Right lobe of liver (tissue), 4 donors: ENCODE data around the gene CRAMP1.

ENCODE experiments used
- POLR2A ChIP-seq: fragments of 450-650 bp; IDR thresholded peaks from one replicate; pipeline ENCODE4 v1.6.1; 2017; ENCODE audit warnings: antibody characterized with exemption, mild to moderate bottlenecking
- TF ChIP-seq, protein P1 (sequence below), 4 donors: fragments of 200-600 bp in 3 of 4; fragments of 450-650 bp in 1 of 4; IDR thresholded peaks; one replicate each; pipeline versions ENCODE4 v1.5.1 to v1.8.0; 2016 to 2022; ENCODE audit warnings: antibody characterized with exemption in 4 of 4, mild to moderate bottlenecking in 2 of 4
- donor health status: DM: no; HTN: no; CAD: no.
- donor health status: DM: no; HTN: no; CAD: no.
- donor health status: DM: no; HTN: yes; CAD: no.

DNA sequence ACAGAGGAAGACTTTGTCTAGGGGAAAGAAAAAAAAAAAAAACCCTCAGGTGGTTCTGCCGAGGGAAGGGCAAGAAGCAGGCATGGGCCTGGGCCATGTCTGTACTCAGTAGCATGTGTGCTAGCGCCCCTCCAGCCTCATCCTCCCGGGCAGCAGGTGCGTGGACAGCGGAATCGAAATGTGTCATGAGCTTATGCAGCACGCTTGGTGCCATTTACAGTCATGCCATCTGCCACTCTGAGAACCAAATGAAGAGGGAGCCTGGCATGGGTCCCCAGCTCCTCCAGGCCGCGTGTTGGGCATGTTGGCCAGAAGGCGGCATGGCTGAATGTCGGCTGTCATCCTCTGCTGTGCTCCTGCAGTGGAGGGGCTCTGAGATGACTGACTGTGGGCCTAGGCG, 31.4 kb downstream of the CRAMP1 start:
- TF ChIP-seq, protein P1, sequence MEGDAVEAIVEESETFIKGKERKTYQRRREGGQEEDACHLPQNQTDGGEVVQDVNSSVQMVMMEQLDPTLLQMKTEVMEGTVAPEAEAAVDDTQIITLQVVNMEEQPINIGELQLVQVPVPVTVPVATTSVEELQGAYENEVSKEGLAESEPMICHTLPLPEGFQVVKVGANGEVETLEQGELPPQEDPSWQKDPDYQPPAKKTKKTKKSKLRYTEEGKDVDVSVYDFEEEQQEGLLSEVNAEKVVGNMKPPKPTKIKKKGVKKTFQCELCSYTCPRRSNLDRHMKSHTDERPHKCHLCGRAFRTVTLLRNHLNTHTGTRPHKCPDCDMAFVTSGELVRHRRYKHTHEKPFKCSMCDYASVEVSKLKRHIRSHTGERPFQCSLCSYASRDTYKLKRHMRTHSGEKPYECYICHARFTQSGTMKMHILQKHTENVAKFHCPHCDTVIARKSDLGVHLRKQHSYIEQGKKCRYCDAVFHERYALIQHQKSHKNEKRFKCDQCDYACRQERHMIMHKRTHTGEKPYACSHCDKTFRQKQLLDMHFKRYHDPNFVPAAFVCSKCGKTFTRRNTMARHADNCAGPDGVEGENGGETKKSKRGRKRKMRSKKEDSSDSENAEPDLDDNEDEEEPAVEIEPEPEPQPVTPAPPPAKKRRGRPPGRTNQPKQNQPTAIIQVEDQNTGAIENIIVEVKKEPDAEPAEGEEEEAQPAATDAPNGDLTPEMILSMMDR (IDR thresholded peaks at IDR 0.05): no peak
- TF ChIP-seq POLR2A: no peak
